ENCODE results near the gene CTCF.

CTCF gene

DNA sequence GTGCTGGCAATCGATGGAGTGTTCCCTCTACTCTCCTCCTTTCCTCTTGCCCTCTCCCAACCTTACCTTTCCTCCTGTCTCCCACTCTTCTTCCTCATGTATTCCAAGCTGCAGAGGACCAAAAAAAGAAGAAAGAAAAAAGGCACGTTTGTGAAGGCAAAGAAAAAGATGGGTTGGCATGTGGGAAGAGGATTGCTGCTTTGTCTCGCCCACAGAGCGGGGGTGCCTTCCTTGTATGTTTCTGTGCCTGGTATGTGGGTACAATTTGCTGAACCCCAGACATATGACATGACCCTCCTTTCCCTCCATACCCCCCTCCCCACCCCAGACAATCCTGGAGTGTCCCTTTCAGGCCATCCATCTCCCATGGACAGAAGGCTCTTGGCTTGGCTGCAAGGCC is 13.1 kb upstream of the CTCF start:
- DNase-seq, result no peak

GRCh38 chr16:67549936-67550335 is 12.4 kb upstream of the CTCF start:
- DNase-seq, result no peak

- DNase-seq, result no peak
These were observed 11.2 kb upstream of the CTCF start for GRCh38 chr16:67551091-67551490.

GRCh38 chr16:67551972-67552371 is 10.4 kb upstream of the CTCF start:
- DNase-seq, result no peak

DNA sequence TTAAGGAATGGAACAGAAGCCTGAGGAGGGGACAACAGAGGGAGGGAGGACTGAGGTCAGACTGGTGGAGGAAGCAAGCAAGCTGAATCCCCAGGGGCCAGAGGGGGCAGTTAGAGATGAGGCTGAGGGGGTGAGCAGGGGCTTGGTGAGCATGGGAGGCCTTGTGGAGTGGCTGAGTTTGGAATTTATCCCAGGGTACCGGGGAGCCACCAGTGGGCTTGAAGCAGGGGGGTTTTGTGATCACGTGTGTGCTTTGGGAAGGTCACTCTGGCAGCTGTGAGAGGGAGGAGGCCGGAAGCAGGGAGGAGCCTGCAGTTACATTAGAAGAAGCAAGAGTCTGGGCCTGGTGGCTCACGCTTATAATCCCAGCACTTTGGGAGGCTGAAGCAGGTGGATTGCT is 9.8 kb upstream of the CTCF start:
- DNase-seq, result no peak

GRCh38 chr16:67555795-67556212 is 6.5 kb upstream of the CTCF start:
- no peak for DNase-seq

DNA sequence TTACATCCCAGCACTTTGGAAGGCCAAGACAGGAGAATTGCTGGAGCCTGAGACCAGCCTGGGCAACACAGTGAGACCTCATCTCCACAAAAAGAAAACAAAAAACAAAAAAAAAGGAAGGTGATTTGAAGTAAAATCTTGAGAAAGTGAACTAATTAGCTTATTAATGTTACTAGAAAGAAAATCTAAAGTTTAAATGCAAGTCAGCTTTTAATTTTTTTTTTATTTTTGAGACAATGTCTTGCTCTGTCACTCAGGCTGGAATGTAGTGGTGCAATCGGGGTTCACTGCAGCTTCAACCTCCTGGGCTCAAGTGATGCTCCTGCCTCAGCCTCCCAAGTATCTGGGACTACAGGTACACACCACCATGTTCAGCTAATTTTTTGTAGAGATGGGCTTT is 3.5 kb upstream of the CTCF start:
- DNase-seq, result no peak

DNA sequence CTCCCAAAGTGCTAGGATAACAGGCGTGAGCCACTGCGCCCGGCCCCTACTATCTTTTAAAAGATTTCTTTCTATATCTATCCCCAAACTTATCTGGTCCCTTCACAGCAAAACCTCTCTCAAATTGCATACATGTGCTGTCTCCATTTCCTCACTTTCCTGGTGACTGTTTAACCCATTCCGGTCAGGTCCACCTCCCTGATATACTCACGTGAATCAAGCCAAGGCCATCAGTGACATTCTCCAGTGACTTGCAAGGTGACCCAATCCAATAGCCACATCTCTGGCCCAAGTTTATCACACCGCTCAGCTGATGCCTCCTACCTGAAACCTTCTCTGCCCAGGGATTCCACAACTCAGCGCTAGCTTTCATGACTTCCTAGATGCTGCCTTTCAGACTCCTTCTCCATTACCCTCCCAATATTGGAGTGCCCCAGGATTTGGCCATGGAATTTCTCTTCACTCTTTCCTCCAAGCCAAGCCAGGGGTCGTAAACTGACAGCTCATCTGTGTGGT is 1.4 kb upstream of the CTCF start:
- DNase-seq, result no peak

- DNase-seq, result no peak
These were observed 864 bp upstream of the CTCF start for GRCh38 chr16:67561501-67561823.

DNA sequence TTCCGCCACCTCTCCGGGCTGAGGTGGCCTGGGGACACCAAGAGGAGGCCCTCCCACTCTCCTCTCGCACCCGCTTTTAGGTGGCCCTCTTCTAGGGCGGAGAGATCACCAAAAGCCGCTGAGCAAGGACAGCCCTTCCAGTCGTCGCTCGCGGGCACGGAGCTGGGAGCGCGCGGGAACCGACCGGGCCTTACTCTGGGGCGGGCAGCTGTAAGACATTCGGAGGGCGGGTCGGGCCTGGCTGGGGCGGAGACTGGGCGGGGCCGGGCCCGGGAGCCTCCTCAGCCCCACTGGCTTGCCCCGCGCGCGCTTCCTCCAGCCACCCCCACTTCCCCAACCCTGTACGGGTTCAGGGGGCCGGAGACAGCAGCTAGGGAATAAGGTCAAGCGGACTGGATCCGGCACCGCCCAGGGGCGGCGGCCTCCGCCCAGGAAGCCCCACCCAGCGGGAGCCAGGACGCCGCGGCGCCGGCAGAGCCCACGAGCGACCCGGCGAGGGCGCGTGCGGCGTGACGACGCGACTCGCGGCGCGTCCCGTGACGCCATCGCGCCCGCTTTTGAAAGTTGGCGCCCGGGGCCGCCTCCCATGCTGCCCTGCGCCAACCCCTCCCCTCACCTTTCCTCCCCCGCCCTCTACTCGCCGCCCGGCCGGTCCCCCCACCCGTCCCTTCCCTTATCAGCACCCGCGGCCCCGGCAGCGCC is 351 bp upstream of the CTCF start:
- peak; percentile 98 for DNase-seq

- DNase-seq, result peak; percentile 52
These were observed 787 bp downstream of the CTCF start for GRCh38 chr16:67562918-67563707.

DNA sequence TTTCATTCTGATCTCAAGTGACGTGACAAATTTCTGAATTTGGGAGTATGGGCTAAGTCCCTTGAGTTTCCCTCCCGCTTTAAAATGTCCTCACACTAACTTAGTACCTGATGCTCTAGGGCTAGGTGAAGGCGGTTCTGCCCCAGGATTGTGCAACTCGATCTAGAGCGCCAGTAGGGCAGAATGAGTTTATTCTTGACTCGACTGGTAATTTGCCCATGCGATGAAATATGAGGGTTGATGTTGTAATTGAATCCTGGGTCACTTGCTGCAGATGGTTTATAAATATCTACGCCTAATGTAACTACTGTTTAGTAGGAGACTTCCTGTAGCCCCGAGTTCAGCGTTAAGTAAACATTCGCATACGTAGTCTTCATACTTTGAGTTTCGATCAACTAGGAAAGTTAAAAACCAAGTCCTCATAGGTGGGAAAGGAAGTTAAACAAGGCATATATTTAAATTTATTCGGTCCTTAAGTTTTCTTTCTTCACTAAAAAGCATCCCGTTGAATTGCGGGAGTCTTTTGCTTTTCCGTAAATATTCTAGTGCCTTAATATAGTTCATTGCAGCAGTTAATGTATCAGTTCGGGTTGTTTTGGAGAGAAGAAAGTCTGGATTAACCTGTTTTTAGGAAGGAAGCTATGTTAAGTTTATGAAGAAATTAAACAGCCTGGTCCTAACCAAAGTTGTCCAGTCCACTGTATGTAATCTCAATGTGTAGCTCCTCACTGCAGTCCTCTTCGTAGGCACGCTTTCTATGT is 1.6 kb downstream of the CTCF start:
- DNase-seq, result no peak

GRCh38 chr16:67565470-67566100 is 3.3 kb downstream of the CTCF start:
- DNase-seq, result no peak

- no peak for DNase-seq
These were observed 9.1 kb downstream of the CTCF start for GRCh38 chr16:67571464-67571863.

GRCh38 chr16:67571981-67572431 is 9.7 kb downstream of the CTCF start:
- no peak for DNase-seq

DNA sequence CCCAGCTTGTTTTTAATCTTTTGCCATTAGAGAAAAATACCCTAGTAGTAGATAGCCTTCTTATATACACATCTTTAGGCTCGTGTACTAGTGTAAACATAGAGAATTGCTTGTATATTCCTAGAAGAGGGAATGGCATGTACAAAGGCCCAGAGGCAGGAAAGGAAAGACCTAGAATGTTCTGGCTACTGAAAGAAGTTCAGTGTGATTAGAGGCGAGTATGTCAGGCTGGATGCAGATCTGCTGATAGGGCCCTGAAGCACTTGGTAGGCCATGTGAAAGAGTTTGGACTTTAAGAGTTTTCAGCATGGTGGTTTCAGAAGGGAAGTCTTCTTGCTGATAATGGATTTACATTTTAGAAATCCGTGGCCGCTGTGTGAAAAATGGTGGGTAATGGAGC is 17.4 kb downstream of the CTCF start:
- DNase-seq, result no peak

- no peak for DNase-seq
These were observed 17.9 kb downstream of the CTCF start for GRCh38 chr16:67580202-67580601.

- no peak for DNase-seq
These were observed 31.0 kb downstream of the CTCF start for GRCh38 chr16:67593288-67593687.

- no peak for DNase-seq
These were observed 31.4 kb downstream of the CTCF start for GRCh38 chr16:67593701-67594100.

DNA sequence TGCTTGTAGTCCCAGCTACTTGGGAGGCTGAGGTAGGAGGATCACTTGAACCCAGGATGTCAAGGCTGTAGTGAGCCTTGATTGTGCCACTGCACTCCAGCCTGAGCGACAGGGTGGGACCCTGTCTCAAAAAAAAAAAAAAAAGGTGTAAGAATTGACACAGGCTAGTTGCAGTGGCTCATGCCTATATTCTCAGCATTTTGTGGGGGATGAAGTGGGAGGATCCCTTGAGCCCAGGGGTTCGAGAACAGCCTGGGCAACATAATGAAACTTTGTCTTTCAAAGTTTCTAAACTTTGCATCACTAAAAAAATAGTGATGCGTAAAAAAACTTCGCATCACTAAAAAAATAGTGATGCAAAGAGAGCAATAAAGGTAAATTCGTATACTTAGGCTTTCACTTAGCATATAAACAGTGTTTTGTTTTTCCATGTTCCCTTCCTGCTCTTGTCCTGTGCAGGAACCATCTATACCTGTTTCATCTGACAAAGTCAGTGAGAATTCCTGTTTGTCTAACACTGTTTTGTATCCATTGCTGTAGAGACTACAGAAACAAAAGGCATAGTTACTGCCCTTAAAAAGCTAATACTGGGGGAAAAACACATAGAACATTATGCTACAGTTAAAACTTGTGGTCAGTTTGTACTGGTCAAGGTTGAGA is 32.1 kb downstream of the CTCF start:
- DNase-seq, result no peak

GRCh38 chr16:67594956-67595355 is 32.6 kb downstream of the CTCF start:
- DNase-seq, result no peak

- no peak for DNase-seq
These were observed 36.2 kb downstream of the CTCF start for GRCh38 chr16:67598527-67598926.

DNA sequence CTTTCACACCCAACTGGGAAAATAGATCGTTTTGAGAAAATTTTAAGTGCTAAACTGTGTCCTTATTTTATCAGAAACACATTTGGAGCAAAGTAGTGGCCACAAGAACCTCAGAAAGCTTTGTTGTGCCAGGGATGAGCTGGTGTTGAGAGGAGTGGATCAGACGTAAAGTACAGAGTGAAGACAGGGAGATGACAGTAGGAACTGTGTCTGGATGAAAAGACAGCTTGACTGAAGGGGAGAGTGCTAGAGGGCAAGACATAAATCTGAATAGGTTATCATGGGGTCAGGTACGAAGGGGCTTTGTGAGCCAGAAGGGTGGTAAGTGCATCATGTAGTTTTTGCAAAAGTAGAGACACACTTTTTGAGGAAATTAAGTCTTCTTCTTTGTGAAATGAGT is 43.3 kb downstream of the CTCF start:
- DNase-seq, result no peak
